Measurements from ENCODE around the gene GADD45A.
A peak's percentile ranks its signal among the peaks of the same experiment; 100 is the strongest.

Gene GADD45A

GRCh38 chr1:67672260-67672803, 12.7 kb upstream of the GADD45A start:
- no peak for DNase-seq

- no peak for DNase-seq
Observed at GRCh38 chr1:67673468-67674201, 11.4 kb upstream of the GADD45A start.

- DNase-seq = no peak
Observed at GRCh38 chr1:67674260-67675011, 10.6 kb upstream of the GADD45A start.

- DNase-seq = no peak
Observed at GRCh38 chr1:67675800-67676199, 9.2 kb upstream of the GADD45A start.

- no peak for DNase-seq
Observed at GRCh38 chr1:67676287-67676686, 8.7 kb upstream of the GADD45A start.

- DNase-seq = no peak
Observed at GRCh38 chr1:67676946-67677345, 8.1 kb upstream of the GADD45A start.

- no peak for DNase-seq
Observed at GRCh38 chr1:67677408-67677807, 7.6 kb upstream of the GADD45A start.

- no peak for DNase-seq
Observed at GRCh38 chr1:67677930-67678329, 7.1 kb upstream of the GADD45A start.

- DNase-seq = no peak
Observed at GRCh38 chr1:67679691-67680090, 5.3 kb upstream of the GADD45A start.

GRCh38 chr1:67680486-67680885, 4.5 kb upstream of the GADD45A start:
- no peak for DNase-seq

- no peak for DNase-seq
Observed at GRCh38 chr1:67682659-67683197, 2.3 kb upstream of the GADD45A start.

GRCh38 chr1:67683316-67683715, 1.7 kb upstream of the GADD45A start:
- DNase-seq = no peak

GRCh38 chr1:67683766-67684525, 1.1 kb upstream of the GADD45A start:
- DNase-seq = no peak

- no peak for DNase-seq
Observed at GRCh38 chr1:67684526-67685066, 405 bp upstream of the GADD45A start.

GRCh38 chr1:67685558-67686266, 711 bp downstream of the GADD45A start:
- peak; percentile 12 for DNase-seq

- DNase-seq = peak; percentile 90
Observed at GRCh38 chr1:67686267-67687197, 1.5 kb downstream of the GADD45A start.

GRCh38 chr1:67687198-67687545, 2.2 kb downstream of the GADD45A start:
- DNase-seq = no peak

GRCh38 chr1:67687649-67688048, 2.6 kb downstream of the GADD45A start:
- DNase-seq = peak; percentile 18

GRCh38 chr1:67688526-67689219, 3.7 kb downstream of the GADD45A start:
- DNase-seq = peak; percentile 59

- no peak for DNase-seq
Observed at GRCh38 chr1:67689267-67690017, 4.4 kb downstream of the GADD45A start.
